HG02943 (cell line): ENCODE data around the gene KIF3B.
"Not testable (repeated sequence)": the region's sequence is repeated elsewhere in the genome, so short reads cannot be mapped to it uniquely, and the experiment has no call there.

Source experiments
- ATAC-seq: cut with Tn5 transposase; IDR thresholded peaks from one replicate; pipeline ENCODE4 v1.9.1; 2021; ENCODE audit warnings: mild to moderate bottlenecking, low read depth, moderate library complexity; ENCODE audit not compliant: unreplicated experiment

KIF3B gene

GRCh38 chr20:32325706-32326503 lies 48.5 kb downstream of the KIF3B start:
- ATAC-seq, result no peak

DNA sequence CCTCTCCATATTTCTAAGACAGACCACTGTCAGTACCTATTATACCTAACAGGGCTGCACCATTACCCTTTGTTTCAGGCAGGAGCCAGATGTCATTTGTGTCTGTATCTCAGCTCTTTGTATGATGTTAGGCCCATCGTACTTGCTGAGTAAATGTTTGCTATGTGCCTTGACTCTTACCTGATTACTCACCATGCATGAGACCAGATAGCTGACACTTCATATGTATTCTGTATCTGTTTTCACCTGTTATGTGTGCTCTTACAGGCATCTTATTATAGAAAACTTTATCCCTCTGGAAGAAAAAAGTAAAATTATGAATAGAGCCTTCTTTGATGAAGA lies 49.0 kb downstream of the KIF3B start:
- no peak for ATAC-seq

DNA sequence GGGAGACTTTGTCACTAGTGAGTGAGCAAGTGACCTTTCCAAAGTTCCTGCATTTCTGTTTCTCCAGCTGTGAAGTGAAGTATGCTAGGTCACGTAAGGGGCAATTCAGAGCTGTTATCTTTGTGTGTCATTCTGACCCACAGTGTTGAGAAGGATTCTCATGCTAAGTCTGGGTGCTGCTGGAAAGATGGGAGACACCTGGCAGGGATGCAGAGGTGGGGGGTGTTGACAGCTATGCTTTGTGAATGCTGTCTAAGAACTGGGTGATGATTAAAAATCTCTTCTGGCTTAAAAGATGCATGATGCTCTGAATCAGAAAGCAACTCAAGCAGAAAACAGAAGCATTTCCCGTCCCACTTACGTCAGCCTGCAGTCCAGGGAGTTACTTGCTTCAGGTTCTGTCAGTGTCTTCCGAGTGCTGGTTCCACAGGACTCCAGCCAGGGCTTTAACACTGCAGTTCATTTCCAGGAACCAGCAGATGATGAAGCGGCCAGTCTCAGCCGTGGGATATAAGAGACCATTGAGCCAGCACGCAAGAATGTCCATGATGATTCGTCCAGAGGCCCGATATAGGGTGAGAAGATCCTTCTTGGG lies 49.7 kb downstream of the KIF3B start:
- ATAC-seq, result no peak

- no peak for ATAC-seq
These were observed 52.5 kb downstream of the KIF3B start for GRCh38 chr20:32329817-32330554.

- ATAC-seq, result no peak
These were observed 53.1 kb downstream of the KIF3B start for GRCh38 chr20:32330555-32330897.

- ATAC-seq, result no peak
These were observed 55.2 kb downstream of the KIF3B start for GRCh38 chr20:32332614-32333013.

- ATAC-seq, result no peak
These were observed 55.9 kb downstream of the KIF3B start for GRCh38 chr20:32333181-32333987.

GRCh38 chr20:32333988-32334885 lies 56.8 kb downstream of the KIF3B start:
- ATAC-seq, result no peak

- ATAC-seq, result no peak
These were observed 59.5 kb downstream of the KIF3B start for GRCh38 chr20:32336918-32337347.

DNA sequence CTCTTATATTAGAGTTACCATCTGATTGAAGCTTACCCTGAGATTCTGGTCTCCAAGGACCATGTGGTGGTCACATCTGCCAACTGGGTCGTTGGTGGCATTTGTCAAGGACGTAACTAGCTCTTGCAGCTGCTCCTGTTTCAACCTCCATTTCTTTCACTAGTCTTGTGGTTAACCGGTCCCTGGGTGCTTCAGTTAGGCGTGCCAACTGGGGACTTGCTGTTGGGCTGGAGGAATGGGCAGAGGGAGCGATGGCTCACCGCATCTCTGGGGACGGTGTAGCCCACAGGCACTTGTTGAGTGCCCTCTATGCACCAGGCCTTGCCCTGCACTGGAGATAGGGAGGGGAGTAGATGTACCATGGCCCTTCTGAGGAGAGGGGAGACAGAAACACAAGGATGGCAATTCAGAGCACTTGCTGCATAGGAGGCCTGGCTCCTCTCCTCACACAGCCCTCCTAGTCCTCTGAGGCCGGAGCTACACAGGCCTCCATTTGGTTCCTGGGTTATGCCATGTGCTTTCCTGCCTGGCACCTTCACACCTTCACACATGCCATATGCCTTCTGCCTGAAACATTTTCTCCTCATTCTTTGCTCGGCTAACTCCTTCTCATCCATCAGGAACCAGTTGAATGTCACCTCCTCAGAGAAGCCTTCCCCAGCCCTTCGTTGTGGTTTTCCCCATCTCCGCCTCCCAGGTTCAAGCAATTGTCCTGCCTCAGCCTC lies 60.6 kb downstream of the KIF3B start:
- no peak for ATAC-seq

DNA sequence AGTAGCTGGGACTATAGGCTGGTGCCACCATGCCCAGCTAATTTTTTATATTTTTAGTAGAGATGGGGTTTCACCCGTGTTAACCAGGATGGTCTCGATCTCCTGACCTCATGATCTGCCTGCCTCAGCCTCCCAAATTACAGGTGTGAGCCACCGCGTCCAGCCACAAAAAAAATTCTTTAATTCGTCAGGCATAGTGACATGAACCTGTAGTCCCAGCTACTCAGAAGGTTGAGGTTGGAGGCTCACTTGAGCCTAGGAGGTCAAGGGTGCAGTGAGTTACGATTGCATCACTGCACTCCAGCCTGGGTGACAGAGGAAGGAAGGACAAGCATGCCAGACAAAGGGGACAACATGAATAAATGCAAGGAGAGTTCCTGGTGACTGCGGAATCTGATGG lies 61.2 kb downstream of the KIF3B start:
- no peak for ATAC-seq

GRCh38 chr20:32339116-32339515 lies 61.7 kb downstream of the KIF3B start:
- no peak for ATAC-seq

- not testable (repeated sequence) for ATAC-seq
These were observed 63.6 kb downstream of the KIF3B start for GRCh38 chr20:32341053-32341452.

GRCh38 chr20:32343439-32343838 lies 66.0 kb downstream of the KIF3B start:
- no peak for ATAC-seq

DNA sequence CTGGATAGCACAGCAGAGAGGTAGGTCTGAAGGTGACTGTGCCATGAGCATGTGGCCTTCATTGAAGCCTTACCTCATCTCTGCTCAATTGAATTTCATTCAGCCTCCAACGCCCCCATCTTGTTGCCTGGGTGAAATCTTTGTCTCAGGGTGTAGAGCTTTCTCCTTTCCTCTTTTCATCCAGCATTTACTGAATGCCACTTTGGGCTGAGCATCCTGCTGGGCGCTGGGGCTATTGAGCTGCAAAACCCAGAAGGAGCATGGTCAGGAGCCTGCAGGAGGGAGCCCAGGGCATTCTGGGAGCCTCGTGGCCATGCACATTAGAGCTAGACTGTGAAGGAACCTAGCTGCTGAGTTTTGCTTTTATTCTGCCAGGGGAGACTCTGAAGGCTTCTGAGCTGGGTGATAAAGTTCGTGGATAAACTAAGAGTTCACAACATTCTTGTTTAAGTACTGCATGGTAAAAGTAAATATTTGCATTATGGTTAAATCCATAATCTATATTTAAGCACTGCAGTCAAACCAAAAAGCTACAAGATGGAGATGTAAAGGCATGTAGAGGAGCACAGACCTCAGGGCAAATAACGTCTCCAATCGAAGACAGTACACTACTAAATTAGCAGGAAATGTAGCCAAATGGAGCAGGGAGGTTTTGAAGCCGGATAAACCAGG lies 67.5 kb downstream of the KIF3B start:
- no peak for ATAC-seq

DNA sequence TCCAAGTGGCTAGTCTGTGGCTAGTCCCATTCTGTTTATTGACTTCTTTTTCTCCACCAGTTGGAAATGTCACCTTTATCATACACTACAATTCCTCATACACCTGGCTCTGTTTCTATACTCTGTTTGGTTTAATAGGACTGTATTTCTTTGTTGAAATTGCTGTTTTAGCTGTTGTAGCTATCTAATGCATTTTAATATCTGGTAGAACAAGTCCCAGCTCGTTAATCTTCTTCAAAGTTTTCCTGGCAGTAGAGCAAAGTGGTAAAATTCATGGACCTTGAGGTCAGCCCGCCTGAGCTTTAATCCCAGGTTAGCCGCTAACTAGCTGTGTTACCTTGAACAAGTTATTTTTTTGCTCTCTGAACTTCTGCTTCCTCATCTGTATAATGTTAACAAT lies 70.8 kb downstream of the KIF3B start:
- no peak for ATAC-seq

- no peak for ATAC-seq
These were observed 73.0 kb downstream of the KIF3B start for GRCh38 chr20:32350421-32350820.

- no peak for ATAC-seq
These were observed 74.8 kb downstream of the KIF3B start for GRCh38 chr20:32352121-32352720.
